ENCODE measurements around the gene PDZD11. TPM values are rescaled to one million over a fixed set of nuclear protein-coding genes. Genes with fewer than 3 reads are reported as not detected.

The PDZD11 gene
- total RNA-seq (2022; extraction: Qiagen RNA extraction), result 87.1 to 110 TPM (median 90.8 TPM) in 5 replicates

GRCh38 chrX:70289793-70290770, at the start of gene PDZD11, which contains the start of gene KIF4A:
PDZD11 (minus strand) TSS chrX:70289927; CDS start chrX:70289341, 586 bp downstream.
KIF4A (plus strand) TSS chrX:70290104; CDS start chrX:70290459, 355 bp downstream.

GRCh38 chrX:70281951-70282350, 7.8 kb downstream of the PDZD11 start, which contains the start of gene RAB41:
RAB41 (plus strand) TSS chrX:70282172; CDS start chrX:70282218, 46 bp downstream.

GRCh38 chrX:70268034-70268433, 21.7 kb downstream of the PDZD11 start, which contains the start of gene ARR3:
ARR3 (plus strand) TSS chrX:70268334; CDS start chrX:70269386, 1,052 bp downstream.

GRCh38 chrX:70260104-70260503, 29.6 kb downstream of the PDZD11 start, which contains the start of gene P2RY4:
P2RY4 (minus strand) TSS chrX:70260204; CDS start chrX:70259624, 580 bp downstream.

Other genes starting within 250 kb of the PDZD11 start
- gene AWAT2, start 240.0 kb downstream of the PDZD11 start, total RNA-seq (2022; extraction: Qiagen RNA extraction), result not detected in 5 replicates
- not detected in 5 replicates for gene OTUD6A, start 227.5 kb downstream of the PDZD11 start, total RNA-seq (2022; extraction: Qiagen RNA extraction)
- gene IGBP1, start 156.5 kb downstream of the PDZD11 start, total RNA-seq (2022; extraction: Qiagen RNA extraction), result 59.9 to 70.4 TPM (median 64.4 TPM) in 5 replicates
- not detected in 5 replicates for gene DGAT2L6, start 112.4 kb downstream of the PDZD11 start, total RNA-seq (2022; extraction: Qiagen RNA extraction)
- gene AWAT1, start 55.3 kb downstream of the PDZD11 start, total RNA-seq (2022; extraction: Qiagen RNA extraction), result not detected in 5 replicates
- gene P2RY4, start 29.7 kb downstream of the PDZD11 start, total RNA-seq (2022; extraction: Qiagen RNA extraction), result not detected in 5 replicates
- gene ARR3, start 21.6 kb downstream of the PDZD11 start, total RNA-seq (2022; extraction: Qiagen RNA extraction), result not detected in 5 replicates
- not detected in 5 replicates for gene RAB41, start 7.8 kb downstream of the PDZD11 start, total RNA-seq (2022; extraction: Qiagen RNA extraction)
- 23.8 to 29.9 TPM (median 27.9 TPM) in 5 replicates for gene KIF4A, start 177 bp upstream of the PDZD11 start, total RNA-seq (2022; extraction: Qiagen RNA extraction)
- gene GDPD2, start 133.4 kb upstream of the PDZD11 start, total RNA-seq (2022; extraction: Qiagen RNA extraction), result 0.03 to 0.11 TPM (median 0.07 TPM) in 5 replicates
- gene DLG3, start 154.9 kb upstream of the PDZD11 start, total RNA-seq (2022; extraction: Qiagen RNA extraction), result 5.0 to 9.5 TPM (median 8.4 TPM) in 5 replicates

Measured in A549 treated with dexamethasone at 1 μM for 4 hours (cell line).